ENCODE measurements around the gene MYEF2.

The MYEF2 gene

GRCh38 chr15:48177766-48178647 lies at the start of gene MYEF2:
TSS of gene MYEF2 (minus strand) at chr15:48178295. CDS start at chr15:48178237, 58 bp downstream.
- peak; percentile 55 for DNase-seq

- no peak for DNase-seq
Observed at GRCh38 chr15:48225771-48226170, 47.7 kb upstream of the MYEF2 start.

- DNase-seq = no peak
Observed at GRCh38 chr15:48222627-48223026, 44.5 kb upstream of the MYEF2 start.

GRCh38 chr15:48221885-48222284 lies 43.8 kb upstream of the MYEF2 start:
- no peak for DNase-seq

- DNase-seq = no peak
Observed at GRCh38 chr15:48221261-48221660, 43.2 kb upstream of the MYEF2 start.

- no peak for DNase-seq
Observed at GRCh38 chr15:48205981-48206380, 27.9 kb upstream of the MYEF2 start, which contains the start of gene SLC12A1. TSS of gene SLC12A1 (plus strand) at chr15:48206302. CDS start at chr15:48207720, 1,418 bp downstream.

GRCh38 chr15:48202068-48202467 lies 24.0 kb upstream of the MYEF2 start:
- DNase-seq = no peak

GRCh38 chr15:48191574-48192225 lies 13.6 kb upstream of the MYEF2 start, which contains the start of gene CTXN2:
TSS of gene CTXN2 (plus strand) at chr15:48191665. CDS start at chr15:48201301, 9,636 bp downstream.
- DNase-seq = peak; percentile 14

- no peak for DNase-seq
Observed at GRCh38 chr15:48190932-48191573, 13.0 kb upstream of the MYEF2 start.

GRCh38 chr15:48186271-48186670 lies 8.2 kb upstream of the MYEF2 start:
- DNase-seq = no peak

- no peak for DNase-seq
Observed at GRCh38 chr15:48185529-48185928, 7.4 kb upstream of the MYEF2 start.

GRCh38 chr15:48182749-48183148 lies 4.7 kb upstream of the MYEF2 start:
- no peak for DNase-seq

GRCh38 chr15:48178648-48178931 lies 495 bp upstream of the MYEF2 start:
- DNase-seq = no peak

- peak; percentile 5 for DNase-seq
Observed at GRCh38 chr15:48177383-48177765, 721 bp downstream of the MYEF2 start.

- DNase-seq = no peak
Observed at GRCh38 chr15:48176957-48177356, 1.1 kb downstream of the MYEF2 start.

- no peak for DNase-seq
Observed at GRCh38 chr15:48176112-48176511, 2.0 kb downstream of the MYEF2 start.

GRCh38 chr15:48175126-48175525 lies 3.0 kb downstream of the MYEF2 start:
- no peak for DNase-seq

- DNase-seq = peak; percentile 1
Observed at GRCh38 chr15:48170981-48171380, 7.1 kb downstream of the MYEF2 start.

GRCh38 chr15:48168616-48169015 lies 9.5 kb downstream of the MYEF2 start:
- DNase-seq = no peak

GRCh38 chr15:48153526-48153925 lies 24.6 kb downstream of the MYEF2 start:
- no peak for DNase-seq

GRCh38 chr15:48149858-48150257 lies 28.2 kb downstream of the MYEF2 start:
- no peak for DNase-seq

GRCh38 chr15:48147358-48147757 lies 30.7 kb downstream of the MYEF2 start:
- DNase-seq = no peak

GRCh38 chr15:48145923-48146322 lies 32.2 kb downstream of the MYEF2 start:
- DNase-seq = no peak

- DNase-seq = no peak
Observed at GRCh38 chr15:48144889-48145288, 33.2 kb downstream of the MYEF2 start.
